DMS79 treated with DMSO at 0.1 percent for 48 hours (cell line): ENCODE data around the gene SRM.
"Not testable (repeated sequence)": the region's sequence is repeated elsewhere in the genome, so short reads cannot be mapped to it uniquely, and the experiment has no call there.

Experiments
- DNase-seq: peaks from one replicate; lab custom pipeline; 2025; lab: John Stamatoyannopoulos, UW

SRM gene

DNA sequence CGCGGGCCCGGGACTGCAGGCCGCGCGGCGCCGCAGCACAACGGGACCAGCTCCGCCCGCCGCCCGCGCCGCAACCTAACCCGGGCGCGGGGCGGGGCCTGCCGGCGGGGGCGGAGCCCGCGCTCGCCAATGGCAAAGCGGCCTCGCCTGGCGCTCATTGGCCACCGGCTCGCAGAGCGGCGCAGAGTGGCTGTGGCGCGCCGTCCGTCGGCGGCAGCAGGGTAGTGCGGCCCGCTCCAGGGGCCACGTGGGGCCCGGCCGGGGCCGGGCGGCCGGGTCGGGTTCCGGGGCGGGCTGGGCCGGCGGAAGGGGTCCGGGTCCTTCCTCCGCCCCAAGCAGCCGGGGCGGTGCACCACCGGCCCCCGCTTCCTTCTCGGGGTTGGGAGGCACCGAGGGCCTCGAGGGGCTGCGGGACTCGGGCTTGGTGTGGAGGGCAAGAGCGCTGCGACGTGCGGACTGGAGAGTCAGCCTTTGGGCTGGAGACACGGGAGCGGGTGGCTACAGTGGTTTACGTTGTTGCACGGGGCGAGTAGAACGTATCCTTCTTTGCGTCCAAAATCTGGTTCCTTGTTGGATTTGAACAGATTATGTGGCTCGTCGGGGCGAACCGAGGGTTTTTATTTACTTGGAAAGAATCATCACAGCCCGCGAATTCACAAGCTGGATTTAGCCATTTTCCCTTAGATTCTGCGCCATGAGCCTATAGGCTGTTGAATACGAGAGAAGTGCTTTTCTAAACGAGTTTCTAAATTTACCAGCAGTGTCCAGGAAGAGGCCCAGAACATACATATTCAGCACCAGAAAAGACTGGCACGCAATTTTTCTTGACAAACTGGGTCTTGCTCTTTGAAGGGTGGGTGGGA is at the start of gene SRM:
SRM (minus strand) TSS at position 51 of the 863 bp plus-strand sequence. CDS start 75 bp downstream, outside the sequence.
- DNase-seq = peak; percentile 86

DNA sequence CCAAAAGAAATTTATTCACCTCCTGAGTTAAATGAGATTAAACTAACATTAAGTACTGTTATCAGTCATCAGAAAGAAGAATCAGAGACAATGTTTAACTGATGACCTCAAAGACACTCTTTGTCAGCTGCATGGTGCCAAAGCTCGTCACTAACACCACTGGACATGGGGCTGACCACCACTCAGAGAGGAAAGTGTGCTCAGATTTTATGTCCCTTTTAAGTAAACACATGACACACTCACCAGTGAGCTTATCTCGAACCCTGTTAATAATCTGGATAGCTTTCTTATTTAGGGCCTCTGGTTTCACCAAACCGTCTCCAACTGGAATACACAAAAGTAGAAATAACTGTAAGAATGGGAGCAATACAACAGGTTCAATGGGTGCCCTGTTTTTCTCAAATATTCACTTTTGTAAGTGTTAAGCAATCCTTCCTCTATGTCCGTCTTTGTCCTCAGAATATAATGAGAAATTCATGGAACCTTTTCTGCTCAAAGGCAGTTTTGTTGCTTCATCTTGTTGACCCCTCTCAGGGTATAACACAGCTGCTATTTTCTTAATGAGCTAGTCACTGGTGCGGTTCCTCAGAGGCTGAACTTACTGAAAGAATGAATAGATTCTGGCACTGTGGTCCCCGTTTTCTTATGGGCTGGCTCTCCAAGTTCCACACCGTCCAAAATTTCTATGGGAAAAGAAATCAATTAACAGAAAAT is 49.4 kb upstream of the SRM start:
- DNase-seq = no peak

DNA sequence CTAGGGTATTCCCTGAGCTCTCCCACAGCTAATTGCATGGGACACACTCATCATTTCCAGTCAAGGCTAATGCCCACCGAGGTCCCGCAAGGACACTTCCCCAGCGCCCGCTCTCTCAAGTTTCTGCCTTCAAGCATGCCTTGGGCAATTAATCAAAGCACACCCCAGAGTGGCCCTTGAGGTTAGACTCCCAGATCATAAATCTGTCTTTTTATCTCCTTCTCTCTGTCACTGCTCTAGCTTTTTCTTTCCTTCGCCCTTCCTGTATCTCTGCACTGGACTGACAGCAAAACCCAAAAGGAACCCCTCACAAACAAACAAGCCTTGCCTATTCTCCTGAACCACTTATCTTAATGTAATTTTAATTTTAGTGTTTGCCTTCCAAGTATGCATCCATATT is 47.8 kb upstream of the SRM start:
- no peak for DNase-seq

DNA sequence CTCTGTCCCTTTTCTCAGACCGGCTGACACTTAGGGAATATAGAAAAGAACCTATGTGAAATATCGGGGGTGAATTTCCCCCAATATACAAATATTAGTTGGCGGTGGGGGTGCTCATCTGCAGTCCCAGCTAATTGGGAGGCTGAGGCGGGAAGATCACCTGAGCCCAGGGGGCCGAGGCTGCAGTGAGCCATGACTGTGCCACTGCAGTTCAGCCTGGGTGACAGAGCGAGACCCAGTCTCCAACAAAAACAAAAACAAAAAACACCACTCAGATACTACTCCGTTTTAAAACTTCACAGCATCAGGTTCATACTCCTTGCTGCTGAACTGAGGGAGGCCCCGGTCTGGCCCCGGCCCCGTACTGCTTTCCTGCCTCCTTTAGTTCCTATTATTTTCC is 45.8 kb upstream of the SRM start:
- DNase-seq = no peak

DNA sequence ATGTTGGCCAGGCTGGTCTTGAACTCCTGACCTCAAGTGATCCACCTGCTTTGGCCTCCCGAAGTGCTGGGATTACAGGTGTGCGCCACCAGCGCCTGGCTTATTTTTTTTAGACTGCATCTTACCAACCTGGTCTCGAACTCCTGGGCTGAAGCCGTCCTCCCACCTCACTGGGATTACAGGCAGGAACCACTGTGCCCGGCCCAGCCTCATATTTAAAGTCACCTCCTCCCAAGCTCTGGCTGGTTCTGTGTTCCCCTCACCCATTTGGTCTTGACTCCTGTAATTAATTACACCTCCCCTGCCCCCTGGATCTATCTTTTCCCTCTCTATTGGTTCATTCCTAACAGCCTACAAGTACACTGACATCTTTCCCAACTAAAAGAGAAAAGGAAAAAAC is 41.5 kb upstream of the SRM start:
- DNase-seq = no peak

DNA sequence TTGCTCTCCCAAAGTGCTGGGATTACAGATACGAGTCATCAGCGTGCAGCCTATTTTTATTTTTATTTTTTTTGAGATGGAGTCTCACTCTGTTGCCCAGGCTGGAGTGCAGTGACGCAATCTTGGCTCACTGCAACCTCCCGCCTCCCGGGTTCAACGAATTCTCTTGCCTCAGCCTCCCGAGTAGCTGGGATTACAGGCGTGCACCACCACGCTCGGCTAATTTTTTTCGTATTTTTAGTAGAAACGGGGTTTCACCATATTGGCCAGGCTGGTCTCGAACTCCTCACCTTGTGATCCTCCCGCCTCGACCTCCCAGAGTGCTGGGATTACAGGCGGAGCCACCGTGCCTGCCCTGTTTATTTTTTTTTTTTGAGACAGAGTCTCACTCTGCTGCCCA is 41.0 kb upstream of the SRM start:
- DNase-seq = not testable (repeated sequence)

DNA sequence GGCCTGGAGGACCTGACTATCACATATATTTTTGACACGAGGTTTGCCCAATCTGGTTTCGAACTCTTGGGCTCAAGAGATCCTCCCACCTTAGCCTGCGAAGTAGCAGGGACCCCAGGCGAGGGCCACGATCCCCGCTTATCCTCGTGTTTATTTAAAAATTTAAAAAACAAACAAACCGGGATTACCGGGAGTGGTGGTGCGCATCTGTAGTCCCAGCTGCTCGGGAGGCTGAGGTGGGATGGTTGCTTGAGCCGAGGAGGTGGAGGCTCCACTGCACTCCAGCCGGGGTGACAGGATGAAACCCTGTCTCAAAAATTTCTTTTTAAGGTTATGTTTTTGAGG is 40.3 kb upstream of the SRM start:
- no peak for DNase-seq

DNA sequence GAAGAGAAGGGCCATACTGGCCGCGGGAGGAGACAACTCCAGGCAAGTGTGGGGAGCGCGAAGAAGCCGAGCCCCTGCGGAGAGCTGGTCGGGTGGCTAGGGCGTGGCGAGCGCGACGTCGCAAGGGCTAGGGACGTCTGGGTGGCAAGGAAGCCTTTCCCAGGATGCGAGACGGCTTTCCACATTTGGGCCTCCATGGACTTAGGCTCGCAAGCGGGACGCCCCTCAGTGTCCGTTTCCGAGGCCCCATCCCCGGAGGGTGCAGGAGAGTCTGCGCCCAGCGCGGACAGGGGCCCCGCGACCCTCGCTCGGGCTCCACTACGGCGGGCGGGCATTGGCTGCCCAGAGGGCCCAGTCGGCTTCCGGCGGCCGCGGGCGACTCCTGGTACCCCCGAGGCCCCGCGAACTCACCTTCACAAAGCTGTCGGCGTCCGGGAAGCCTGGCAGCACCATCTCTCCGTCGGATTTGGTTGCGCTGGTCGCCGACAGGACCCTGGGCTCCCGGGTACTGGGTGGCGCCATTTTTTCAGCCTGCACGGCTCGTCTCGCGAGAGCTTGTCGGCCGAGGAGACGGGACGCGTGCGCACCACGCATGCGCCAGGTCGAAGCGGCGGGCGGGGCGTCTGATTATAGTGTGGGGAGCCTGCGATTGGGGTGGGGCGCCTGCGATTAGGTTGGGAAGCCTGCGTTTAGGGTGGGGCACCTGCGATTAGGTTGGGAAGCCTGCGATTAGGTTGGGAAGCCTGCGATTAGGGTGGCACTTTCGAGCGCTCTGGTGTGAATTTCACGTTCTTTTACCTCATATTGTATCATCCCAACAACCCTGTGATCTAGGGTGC is 39.7 kb upstream of the SRM start, which contains the start of gene EXOSC10:
EXOSC10 (minus strand) TSS at position 560 of the 839 bp plus-strand sequence; CDS start at position 522, 38 bp downstream.
- peak; percentile 86 for DNase-seq

DNA sequence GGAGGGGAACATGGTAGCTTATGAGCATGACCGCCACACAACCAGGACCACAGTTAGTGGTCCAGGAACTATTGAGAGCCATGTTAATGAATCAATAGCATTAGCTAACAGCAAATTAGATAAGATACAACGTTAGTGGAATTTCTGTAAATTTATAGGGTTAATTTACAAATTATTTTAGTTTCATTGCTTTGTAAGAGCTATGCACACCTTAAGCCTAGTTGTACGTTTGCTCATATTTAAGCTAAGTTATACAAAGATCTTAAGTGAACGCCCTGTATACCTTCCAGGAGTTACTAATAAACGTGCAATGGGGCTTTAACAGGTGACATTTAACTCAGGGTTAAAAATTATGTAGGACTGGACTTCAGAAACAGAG is 39.1 kb upstream of the SRM start:
- peak; percentile 20 for DNase-seq

DNA sequence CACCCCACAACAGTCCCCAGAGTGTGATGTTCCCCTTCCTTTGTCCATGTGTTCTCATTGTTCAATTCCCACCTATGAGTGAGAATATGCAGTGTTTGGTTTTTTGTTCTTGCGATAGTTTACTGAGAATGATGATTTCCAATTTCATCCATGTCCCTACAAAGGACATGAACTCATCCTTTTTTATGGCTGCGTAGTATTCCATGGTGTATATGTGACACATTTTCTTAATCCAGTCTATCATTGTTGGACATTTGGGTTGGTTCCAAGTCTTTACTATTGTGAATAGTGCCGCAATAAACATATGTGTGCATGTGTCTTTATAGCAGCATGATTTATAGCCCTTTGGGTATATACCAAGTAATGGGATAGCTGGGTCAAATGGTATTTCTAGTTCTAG is 24.0 kb upstream of the SRM start:
- DNase-seq = not testable (repeated sequence)

DNA sequence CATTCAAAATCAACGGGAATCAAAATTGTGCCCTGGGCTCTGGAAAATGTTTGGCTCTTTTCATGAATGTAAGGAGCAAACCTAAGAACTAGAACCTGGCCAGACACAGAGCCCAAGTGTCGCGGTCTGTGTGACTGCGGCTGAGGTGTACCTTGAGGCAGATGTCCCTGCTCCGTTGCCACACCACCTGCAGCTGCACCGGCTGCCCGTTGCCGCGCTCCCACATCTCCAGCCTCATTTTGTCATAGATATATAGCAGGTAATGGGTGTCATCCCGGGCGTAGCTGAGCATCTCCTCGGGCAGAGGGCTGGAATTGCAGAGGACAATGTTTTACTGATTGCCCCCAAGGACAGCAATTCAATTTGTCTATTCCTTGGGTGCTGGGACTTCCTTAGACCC is 21.1 kb upstream of the SRM start:
- no peak for DNase-seq

DNA sequence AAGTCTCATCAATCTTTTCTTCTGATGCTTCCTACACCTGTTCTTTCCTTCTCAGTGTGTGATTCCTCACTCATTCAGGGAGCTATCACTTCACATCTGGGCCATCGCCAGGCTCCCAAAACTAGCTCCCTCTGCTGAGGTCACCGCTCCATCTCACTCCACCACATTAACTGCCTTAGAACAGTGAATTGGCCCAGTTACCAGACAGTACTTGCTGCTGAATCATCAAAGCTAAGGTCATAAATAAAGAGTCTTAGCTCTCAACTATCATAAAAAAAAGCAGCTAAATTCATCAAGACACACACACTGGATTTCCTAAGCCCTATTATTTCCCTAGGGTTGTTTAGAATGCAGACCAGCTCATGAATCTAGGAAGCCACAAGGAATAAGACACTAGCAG is 18.8 kb upstream of the SRM start:
- DNase-seq = no peak

DNA sequence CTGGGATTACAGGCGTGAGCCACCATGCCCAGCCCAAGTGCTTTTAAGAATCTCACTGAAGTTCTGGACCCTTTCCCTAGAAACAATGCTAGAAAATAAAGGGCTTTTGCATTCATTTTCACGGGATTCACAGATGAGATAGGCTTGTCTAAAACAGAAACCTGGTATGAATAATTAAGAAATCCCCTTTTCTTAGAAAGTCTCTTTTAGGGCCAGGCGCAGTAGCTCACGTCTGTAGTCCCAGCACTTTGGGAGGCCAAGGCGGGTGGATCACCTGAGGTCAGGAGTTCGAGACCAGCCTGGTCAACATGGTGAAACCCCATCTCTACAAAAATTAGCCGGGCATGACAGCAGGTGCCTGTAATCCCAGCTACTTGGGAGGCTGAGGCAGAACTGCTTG is 13.6 kb upstream of the SRM start:
- not testable (repeated sequence) for DNase-seq

DNA sequence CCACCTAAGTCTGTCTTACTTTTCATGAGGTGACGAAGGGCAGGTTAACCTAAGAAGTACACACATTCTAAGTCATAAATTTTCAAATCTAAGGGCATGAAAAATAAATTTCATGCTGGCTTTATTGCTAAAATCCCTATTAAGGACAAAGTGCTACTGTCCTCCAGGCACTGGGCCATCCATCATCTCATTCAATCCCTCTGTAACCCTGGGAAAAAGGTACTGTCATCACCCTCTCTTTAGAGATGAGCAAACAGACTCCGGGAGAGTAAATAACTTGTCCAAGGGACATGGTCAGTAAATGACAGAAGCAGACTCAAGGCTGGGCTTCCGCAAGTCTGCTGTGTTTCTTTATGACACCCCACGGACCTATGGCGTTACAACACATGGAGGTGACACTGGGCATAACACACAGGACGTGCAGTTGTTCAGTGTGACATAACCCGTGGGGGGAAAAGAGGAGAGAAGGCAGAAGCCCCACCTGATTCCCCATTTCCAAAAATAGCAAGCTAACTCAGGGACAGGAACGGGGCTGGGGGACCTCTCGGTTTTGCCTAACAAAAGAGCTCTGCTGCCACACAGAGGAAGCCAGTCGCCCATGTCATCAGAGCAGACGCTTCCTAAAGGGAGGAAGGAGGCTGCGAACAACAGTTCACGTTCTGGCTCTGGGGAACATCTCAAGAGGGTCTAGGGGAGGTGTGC is 12.5 kb upstream of the SRM start:
- DNase-seq = peak; percentile 86

DNA sequence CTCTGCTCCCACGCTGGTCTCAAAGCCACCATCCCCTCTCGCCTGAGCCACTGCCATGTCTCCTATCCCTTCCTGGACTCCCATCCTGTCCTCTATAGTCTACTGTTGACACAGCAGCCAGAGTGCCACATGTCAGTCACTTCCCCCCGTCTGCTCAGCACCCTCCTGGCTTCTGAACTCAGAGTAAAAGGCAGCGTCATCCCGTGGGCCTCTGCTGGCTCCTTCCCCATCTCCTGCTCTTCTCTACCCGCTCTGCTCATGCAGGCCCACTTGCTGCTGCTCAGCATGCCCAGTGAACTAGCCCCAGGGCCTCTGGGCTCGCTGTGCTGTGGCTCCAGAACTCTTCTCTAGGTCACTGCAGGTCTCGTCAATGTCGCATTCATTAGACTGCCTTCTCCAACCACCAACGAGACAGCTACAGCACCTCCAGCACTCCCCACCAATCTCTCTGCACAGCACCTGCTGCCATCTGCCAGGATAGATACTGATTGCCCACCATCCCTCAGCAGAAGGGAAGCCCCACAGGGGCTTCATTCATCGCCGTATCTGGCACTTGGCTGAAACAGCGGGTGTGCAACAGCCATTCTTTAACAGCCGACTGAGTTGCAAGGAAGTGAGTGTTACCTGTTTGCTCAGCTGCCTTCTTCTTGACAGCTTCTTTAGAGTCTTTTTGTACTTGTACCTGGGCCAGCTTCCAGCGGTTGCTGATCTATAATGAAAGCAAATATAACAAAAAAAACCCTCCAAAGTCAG is 11.8 kb upstream of the SRM start:
- peak; percentile 99 for DNase-seq

DNA sequence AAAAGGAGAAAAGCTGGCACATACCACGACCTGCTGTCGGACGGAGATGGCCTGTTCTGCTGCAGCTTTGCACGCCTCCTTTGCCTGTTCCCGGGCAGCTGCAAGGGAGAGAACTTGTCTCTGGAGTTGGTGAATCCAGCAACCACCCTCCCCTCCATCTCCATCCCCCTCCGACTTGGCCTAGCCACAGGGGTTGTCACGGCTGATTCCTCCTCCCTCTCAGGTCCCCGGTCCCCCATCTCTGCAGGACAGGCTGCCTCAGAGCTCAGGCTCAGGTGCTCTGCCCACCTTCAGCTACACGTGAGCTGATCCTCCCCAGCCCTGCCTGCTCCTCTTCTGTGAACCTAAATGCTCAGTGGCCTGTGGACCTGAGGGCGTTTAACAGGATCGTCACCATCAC is 11.1 kb upstream of the SRM start:
- no peak for DNase-seq

DNA sequence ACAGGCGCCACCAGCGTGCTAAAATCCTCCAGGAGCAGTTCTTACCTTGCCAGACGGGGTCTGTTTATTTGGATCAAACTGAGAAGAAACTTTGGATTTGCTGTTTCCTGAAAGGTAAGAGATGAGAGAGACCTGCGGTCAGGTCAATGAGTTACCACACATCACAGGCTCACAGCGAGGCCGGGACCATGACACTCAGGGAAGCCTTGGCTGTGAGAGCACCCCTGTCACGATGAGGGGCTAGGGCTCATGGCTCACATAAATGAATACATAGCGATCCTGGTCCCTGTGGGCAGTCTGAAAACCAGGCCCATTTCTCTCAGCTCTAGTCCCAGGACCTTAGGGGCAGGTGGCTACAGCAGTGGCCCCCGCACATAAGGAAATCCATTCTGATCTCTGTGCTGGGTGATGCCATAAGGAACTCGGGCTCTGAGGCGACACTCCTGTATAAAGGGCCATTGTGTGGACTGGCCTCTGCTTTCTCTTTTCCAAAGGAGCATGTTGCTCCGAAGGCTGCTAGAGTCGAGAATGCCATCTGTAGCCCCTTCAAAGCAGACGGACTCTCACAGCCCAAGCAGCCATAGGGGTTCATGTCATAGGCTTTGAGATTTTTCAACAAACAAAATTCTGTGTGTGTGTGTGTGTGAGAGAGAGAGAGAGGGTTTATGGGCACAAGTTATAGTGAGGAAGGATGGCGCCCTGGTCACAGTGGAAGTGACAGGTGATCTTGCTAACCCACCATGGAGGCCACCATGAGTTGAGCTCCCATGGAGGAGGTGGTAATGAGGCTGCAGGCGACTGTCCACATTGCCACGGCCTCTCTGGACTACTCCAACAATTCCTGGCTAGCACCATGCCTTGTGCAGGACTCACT is 9.0 kb upstream of the SRM start:
- no peak for DNase-seq

DNA sequence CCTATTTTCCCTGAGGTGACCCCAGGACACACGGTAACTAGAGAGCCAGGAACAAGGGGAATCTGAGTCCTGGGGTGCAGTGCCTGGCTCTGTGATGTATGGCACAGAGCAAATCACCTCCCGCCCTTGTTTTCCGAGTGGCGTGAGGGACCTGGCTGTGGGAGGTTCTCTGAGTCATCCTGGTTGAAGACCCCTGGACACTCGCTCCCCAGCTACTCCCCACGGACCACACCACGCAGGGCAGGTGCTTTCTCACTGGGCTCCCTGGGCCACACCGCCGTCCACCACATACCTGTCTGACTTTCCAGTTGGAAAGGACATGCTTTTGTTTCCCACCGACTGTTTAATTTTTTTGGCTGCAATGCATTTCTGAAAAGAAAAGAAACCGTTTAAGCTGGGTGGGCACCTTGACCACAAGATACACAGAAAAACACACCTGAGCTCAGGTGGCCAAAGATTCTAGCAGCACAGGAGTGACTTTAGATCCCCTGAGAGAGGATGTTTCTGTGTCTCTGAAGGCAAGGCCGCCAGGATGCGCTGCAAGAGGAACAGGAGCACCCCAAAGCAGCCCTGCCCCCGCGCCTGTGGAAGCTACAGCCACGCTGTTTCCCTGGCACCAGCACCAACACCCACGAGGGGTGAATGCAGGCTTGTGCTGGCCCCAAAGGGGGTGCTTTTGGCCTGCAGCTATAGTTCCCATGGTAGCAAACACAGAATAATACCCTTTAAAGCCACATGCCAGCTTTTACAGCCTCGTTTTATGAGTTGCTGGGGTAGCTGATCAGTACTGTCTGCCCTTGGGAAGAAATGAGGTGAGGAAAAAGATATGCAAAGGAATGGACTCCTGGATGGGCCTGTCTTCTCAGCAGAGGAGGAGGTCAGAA is 8.1 kb upstream of the SRM start:
- no peak for DNase-seq

DNA sequence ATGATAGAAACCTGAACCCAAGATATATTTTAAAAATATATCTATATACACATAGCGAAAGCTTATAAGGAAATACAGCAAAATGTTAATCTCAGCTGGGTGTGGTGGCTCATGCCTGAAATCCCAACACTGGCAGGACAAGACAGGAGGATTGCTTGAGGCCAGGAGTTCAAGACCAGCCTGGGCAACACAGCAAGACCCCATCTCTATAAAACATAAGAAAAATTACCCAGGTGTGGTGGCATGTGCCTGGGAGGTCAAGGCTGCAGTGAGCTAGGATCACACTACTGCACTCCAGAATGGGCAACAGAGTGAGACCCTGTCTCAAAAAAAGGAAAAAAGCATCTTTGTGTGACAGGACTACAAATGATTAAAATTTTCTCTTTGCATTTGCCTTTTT is 6.0 kb upstream of the SRM start:
- no peak for DNase-seq
